ENCODE results near the gene TBC1D5.
"Not testable (repeated sequence)": the region's sequence is repeated elsewhere in the genome, so short reads cannot be mapped to it uniquely, and the experiment has no call there.

Gene TBC1D5

DNA sequence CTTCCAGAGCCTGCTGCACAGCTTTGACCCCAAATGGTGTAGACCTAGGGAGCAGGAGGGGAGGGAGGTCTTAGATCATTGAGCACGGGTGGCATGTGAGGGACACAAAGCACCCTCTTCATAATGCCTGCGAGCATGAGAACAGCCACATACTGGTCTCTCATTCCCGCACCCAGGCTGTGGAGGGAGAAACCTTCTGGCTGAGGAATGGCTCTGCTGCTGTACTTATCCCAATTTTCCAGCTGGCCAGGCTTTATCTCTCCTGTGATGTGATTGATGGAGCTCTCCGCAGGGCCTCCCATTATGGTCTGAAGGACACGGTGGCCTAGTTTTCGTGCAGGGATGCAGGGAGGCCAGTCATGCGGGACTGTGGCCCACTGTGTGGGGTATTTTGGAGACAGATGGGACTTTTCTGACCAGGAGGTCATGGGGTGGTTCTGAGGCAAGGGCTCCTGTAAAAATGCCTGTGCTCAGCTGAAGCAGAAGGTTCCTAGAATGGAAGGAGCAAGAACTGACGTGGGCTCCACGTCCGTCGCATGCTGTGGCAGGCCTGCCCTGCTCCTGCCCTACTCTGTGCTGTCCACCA, 606.2 kb downstream of the TBC1D5 start:
- no peak for DNase-seq (ENCODE audit: low spot score)

DNA sequence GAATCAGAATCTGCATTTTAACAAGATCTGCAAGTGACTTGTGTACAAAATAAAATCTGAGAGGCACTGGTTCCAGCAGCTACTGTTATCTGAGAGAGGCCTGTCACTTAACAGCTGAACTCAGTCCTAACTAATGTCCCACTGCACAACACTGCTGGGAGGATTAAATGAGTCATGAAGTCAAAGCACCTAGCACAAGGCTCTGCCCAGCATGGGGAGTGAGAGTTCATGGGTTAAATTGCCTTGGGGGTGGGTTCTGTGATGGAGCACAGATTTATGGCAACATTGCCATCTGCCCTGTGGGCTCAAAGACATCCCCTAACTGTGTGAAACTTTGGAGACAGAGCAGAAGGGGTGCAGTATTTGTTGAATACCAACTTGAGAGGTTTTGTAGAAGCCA, 606.7 kb downstream of the TBC1D5 start:
- DNase-seq (ENCODE audit: low spot score): no peak

DNA sequence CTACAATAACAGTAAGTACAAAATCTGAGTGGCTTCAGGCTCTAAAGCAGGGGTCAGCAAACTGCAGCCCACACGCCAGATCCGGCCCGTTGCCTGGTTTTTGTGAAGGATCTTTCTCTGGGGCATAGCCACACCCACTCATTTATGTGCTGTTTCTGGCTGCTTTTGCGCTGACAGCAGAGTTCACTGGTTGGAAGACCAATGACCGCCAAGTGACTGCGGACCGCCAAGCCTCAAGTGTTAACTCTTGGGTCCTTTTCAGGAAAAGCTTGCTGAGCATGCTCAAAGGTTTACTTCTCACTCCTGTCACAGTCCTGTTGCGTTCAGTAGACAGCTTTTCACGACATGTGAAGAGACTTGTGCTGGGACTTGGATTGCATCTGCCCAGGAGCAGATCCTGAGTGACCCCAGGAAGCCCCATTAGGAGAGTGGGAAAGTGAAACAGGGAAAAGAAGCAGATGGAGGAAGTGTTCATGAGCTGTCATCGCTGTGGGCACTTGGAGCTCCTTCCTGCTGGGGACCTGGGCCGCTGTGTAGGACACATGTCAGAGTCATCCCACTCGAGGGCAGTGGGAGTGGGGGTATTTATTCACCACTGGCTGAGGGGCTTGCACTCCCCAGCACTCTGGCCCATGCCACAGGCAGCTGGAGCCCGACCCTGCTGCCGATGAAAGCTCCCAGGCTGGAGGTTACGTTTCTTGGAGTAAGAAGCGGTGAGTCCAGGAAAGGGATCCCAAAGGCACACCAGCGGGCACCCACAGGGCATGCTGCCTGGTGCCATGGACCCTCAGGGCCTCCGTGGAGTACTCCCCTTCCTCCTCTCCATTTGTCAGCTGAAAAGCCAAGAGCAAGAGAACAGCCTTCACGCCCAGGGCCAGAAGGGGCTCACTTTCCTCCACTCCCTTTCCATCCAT, 608.5 kb downstream of the TBC1D5 start:
- no peak for DNase-seq (ENCODE audit: low spot score)

DNA sequence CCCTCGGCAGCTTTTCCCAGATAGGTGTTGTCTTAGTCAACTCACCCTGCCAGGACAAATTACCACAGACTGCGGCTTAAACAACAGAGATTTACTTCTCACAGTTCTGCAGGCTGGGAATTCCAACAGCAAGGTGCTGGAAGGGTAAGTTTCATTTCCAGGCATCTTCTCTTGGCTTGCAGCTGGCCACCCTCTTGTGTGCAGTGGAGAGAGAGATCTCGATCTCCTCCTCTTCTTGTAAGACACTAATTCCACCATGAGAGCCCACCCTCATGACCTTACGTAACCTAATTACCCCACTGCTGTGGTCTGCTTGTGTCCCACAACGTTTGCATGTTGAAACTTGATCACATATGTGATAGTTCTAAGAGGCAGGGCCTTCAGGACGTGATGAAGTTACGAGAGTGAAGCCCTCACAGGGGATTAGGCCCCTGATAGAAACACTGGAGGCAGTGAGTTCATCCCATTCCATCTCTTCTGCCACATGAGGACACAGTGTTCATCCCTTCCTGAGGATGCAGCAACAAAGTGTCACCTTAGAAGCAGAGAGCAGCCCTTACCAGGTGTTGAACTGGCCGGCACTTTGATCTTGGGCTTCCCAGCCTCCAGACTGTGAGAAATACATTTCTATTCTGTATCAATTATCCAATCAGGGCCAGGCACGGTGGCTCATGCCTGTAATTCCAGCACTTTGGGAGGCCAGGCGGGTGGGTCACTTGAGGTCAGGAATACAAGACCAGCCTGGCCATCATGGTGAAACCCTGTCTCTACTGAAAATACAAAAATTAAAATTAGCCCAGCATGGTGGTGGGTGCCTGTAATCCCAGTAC, 609.9 kb downstream of the TBC1D5 start:
- no peak for DNase-seq (ENCODE audit: low spot score)

DNA sequence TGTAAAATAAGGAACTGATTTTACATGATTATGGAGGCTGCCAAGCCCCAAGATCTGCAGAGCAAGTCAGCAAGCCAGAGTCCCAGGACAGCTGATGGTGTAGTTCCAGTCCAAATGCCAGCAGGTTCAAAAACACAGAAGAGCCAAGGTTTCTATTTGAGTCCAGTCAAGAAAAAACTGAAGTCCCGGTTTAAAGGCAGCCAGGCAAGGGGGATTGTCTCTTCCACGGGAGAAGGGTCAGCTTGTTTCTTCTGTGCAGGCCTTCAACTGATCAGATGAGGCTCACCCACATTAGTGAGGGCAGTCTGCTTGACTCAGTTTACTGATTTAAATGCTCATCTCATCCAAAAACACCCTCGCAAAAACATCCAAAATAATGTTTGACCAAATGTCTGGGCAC, 611.5 kb downstream of the TBC1D5 start:
- DNase-seq (ENCODE audit: low spot score): no peak

DNA sequence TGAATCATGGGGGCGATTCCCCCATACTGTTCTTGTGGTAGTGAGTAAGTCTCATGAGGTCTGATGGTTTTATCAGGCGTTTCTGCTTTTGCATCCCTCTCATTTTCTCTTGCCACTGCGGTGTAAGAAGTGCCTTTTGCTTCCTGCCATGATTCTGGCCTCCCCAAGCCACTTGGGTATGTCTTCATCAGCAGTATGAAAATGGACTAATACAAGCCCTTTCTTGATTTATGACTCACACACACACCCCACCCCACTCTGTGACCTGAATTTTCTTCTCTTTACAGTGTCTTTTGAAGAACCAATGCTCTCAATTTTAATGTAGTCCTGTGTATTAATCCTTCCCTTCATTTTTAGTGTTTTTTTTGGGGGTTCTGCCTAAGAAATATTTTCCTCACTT, 612.9 kb downstream of the TBC1D5 start:
- no peak for DNase-seq (ENCODE audit: low spot score)

DNA sequence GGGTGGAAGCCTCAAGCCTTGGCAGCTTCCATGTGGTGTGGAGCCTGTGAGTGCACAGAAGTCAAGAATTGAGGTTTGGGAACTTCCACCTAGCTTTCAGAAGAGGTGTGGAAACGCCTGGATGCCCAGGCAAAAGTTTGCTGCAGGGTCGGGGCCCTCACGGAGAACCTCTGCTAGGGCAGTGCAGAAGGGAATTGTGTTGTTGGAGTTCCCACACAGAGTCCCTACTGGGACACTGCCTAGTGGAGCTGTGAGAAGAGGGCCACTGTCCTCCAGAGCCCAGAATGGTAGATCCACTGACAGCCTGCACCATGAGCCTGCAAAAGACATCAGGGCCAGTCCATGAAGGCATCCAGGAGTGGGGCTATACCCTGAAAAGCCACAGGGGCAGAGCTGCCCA, 613.8 kb downstream of the TBC1D5 start:
- not testable (repeated sequence) for DNase-seq (ENCODE audit: low spot score)

DNA sequence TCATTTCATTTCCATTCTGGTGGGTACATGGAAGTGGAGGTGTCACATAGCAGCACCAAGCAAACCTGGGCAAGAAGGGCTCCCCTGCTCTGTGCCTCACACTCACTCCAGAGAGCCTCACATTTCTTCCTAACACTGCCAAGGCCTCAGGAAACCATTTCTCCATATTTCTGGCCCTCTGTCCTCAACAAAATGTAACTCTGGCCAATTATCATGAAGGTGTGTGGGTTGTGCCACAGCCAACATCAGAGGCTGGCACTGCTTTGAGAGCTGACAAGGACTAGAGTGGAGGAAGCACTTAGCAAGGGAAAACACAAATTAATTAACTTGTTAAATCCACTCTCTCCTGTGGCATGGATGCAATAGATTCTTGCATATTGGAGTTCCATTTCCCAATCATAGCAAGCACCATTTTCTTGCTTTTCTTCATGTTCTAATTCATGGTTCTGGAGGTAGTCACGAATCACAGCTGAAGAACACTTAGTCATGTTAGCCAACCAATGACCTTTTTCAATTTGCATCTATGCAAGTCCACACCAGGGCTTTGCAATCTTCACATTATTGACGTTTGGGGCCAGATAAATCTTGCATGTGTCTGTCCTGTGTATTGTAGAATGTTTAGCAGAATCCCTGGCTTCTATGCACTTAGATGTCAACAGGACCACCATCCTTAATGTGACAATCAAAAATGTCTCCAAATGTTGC, 616.5 kb downstream of the TBC1D5 start:
- DNase-seq (ENCODE audit: low spot score): no peak

DNA sequence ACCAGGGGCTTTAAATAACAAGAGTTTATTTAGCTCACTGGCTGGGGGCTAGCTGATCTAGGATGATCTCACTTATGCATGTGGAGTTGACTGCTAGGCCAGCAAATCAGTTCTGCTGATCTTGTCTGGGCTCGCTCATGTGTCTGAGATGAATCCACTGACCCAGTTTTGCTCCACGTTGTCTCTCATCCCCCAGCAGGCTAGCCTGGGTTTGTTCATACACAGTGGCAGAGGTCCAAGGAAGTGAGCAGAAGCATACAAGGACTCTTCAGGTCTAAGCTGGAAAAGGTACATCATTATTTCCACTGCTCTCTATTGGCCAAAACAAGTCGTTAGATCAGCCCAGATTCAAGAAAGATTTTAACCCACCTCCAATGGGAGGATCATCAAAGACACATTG, 619.7 kb downstream of the TBC1D5 start:
- no peak for DNase-seq (ENCODE audit: low spot score)

DNA sequence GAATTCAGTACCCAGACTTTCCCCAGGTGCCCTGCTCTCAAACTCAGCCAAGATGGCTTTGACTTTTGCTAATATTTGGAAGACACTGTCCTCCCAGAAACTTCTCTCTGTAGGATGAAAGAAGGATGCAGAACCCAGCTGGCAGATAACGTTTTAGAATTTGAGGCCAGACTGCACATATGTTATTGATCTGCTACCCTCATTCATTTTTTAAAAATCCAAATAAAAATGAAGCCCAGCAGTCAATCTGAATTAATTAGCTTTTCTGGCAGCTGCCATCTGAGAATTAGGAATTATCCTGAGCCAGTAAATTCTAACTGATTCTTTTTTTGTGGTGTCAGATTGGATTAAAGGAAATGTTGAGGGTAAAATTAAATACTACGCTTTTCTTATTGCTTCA, 621.1 kb downstream of the TBC1D5 start:
- no peak for DNase-seq (ENCODE audit: low spot score)

DNA sequence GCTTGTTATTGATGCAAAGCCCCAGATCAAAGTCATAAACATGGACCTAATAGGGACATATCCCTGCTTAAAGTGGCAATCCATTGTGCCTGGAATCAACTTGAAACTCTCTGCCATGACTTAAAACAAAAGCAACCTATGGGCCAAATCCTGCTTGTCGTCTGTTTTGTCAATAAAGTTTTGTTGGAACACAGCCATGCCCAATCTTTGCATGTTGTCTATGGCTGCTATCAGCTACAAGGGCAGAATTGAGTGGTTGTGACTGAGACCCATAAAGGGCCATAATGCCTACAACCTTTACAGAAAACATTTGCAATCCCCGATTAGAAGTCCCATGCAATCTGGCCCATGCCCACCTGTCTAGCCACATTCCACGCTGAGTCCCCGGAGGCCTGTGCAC, 622.3 kb downstream of the TBC1D5 start:
- DNase-seq (ENCODE audit: low spot score): no peak

DNA sequence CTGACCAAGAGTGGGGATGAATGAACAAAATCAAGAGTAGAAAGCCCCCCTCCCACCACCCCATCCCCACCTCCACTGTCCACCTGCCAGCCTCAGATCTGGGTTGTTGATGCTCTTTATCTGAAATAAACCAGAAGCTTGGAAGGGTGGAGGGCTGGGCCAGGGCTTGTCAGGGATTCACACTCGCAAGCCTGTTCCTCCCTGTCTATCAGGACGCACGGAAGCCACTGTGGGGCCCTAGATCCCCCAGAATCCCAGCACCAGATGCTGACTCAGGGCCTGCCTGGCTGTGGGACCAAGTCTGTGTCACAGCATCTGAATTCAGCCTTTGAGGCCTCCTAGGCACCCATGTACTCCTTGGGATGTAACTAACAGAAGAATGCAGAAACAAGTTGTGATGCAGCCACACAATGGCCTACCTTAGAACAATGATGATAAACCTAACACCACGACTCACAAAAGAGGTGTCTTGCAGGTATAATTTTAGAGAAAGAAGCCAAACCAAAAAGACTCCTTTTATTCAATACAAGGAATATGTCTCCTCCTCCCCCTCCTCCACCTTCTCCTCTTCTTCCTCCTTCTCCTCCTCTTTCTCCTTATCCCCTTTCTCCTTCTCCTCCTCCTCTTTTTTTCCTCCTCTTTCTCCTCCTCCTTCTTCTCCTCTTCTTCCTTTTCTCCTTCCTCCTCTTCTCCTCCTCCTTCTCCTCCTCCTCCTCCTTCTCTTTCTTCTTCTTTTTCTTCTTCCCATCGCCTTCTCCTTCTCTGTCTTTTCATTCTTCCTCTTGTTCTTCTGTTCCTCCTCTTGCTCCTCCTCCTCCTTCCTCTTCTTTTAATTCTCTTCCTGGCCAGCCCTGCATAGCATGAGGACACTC, 623.0 kb downstream of the TBC1D5 start:
- DNase-seq (ENCODE audit: low spot score): no peak

DNA sequence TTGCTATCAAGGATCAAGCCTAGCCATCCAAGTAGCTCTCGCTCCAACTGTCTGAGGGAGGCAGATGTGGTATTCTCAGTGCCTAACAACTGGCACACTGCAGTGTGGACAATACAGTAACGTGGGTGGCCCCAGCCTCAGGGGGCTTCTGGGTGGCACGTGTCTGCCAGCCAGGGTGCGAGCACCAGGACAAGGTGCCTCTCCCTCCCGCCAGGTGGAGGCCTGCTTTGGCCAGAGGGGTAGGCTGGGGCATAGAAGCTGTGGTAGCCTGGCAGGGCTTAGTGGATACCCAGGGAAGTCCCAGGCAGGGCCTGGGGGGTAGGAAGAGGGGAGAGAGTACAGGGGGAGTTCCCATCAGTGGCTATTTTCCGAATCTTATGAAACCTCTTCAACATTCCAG, 623.7 kb downstream of the TBC1D5 start:
- DNase-seq (ENCODE audit: low spot score): no peak

DNA sequence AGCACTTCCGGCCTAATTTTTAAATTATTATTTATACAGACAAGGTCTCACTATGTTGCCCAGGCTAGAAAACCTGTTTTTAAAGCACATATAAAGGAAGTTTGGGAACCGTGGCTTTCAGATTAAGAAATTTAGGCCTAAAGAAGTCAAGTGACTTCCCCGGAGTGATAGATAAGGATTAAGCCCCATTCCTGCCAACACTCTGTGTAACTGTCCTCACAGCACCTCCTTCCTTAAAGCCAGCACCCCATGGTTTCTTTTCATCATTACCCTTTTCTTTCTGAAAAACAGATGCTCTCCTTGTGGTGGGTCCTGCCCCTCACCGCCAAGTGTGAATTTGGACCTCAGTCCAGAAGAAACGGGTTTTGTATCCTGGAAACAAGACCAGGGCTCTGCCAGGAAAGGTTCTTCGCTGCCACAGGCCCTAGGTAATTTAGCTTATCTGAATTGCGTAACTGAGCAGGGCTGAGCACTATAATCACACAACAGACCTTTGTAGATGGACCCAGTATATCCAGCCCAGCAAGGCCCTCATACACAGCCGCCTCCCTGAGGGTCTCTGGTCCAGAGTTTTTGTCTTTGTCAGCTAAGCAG, 626.3 kb downstream of the TBC1D5 start:
- no peak for DNase-seq (ENCODE audit: low spot score)

DNA sequence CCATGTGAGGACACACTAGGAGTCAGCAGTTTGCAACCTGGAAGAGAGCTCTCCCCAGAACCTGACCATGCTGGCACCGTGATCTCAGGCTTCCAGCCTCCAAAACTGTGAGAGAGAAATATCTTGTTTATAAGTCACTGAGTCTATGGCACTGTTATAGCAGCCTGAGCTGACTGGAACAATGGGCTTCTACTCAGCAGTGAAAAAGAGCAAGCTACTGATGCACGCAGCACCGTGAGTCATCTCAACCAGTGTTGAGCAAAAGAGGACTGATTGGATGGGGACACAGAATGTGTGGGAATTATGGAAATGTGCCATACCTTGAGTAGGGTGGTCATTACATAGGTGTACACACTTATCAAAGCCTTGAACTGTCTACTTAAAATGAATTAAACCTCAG, 627.2 kb downstream of the TBC1D5 start:
- DNase-seq (ENCODE audit: low spot score): no peak

DNA sequence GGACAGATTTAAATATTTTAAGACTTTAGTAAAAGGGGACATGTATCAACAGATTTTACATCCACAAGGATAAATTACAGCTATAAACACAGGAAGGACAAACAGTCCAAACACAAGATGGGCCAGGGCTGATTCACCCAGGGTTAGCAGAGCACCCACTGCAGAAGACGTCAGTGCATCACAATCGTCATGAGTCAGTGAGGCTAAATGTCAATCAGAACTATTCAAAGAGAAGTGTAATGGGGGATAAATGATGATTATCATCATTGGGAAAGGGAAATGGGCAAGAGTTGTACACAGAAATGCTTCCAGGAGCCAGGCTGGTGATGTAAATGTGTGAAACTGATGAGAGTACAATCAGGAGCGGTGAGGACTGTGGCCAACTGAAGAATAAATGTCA, 630.8 kb downstream of the TBC1D5 start:
- no peak for DNase-seq (ENCODE audit: low spot score)

DNA sequence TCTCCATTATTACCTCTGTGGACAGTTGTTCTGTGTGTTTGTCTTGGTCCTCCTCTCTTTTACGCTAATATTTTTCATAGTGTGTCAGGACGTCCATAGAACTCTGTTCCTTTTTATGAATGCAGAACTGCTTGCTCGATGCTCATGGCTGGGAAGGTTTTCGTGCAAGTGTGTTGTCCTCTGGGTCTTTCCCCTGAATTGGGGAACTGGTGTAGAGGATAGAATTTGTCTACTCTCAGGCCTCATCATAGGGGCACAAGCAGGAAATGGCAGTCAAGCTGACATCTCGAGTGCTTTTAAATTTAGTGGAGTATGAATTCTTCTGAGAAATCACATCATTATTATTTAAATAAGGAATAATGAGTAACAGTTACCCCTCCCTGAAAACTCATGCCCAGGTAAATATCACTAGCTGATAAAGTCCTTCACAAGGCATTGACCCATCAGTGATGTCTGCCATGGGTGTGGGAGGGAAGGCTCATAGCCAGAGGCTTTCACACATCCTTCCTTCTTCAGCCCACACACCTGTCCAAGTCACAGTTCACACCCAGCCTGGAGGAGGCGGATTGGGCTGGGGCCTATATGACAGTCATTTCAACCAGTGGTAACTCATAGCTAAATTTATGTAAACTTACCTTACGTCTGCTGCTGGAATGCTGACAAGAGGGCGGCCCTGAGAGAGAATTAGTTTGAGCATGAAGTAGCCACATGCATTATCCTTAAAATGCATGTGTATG, 631.6 kb downstream of the TBC1D5 start:
- DNase-seq (ENCODE audit: low spot score): no peak

Measured in CD4-positive, alpha-beta T cell treated with Interleukin-2 at 100 ng/mL for 4 hours (primary cell).